Neural cell (in vitro differentiated cells): ENCODE data around the gene PLD5. TPM values are rescaled to one million over a fixed set of nuclear protein-coding genes. Genes with fewer than 3 reads are reported as not detected.

Source experiments
- H2AFZ ChIP-seq: fragments of 200-600, 300-800 bp; sonication (generic), shearing (Covaris generic); 2 replicates; pipeline ENCODE4 v1.6.0; 2014; ENCODE audit warnings: low read depth, mild to moderate bottlenecking, antibody characterized with exemption, low read length, moderate library complexity
- H3F3A ChIP-seq: fragments of 200-600 bp; shearing (Covaris generic); 2 replicates; pipeline ENCODE4 v1.6.1; 2016; ENCODE audit warnings: mild to moderate bottlenecking, moderate library complexity, mixed read lengths, antibody characterized with exemption, low read length; ENCODE audit not compliant: insufficient read depth, poor library complexity, severe bottlenecking
- H3K27ac ChIP-seq: fragments of 200-600, 300-800 bp; sonication (generic), shearing (Covaris generic); 2 replicates; pipeline ENCODE4 v1.5.1; 2014; ENCODE audit warnings: mild to moderate bottlenecking, low read length, moderate library complexity
- H3K27me3 ChIP-seq: fragments of 300-800, 200-600 bp; sonication (generic), shearing (Covaris generic); 2 replicates; pipeline ENCODE4 v1.6.0; 2014; ENCODE audit warnings: mild to moderate bottlenecking, low read depth, low read length, moderate library complexity; ENCODE audit not compliant: insufficient read depth
- H3K36me3 ChIP-seq: fragments of 300-800, 200-600 bp; sonication (generic), shearing (Covaris generic); 2 replicates; pipeline ENCODE4 v1.5.1; 2014; ENCODE audit warnings: mild to moderate bottlenecking, antibody characterized with exemption, low read length, moderate library complexity; ENCODE audit not compliant: insufficient read depth
- H3K4me2 ChIP-seq: fragments of 300-800, 200-600 bp; sonication (generic), shearing (Covaris generic); 2 replicates; pipeline ENCODE4 v1.6.0; 2014; ENCODE audit warnings: mild to moderate bottlenecking, low read length
- H3K4me3 ChIP-seq: fragments of 300-800, 200-600 bp; sonication (generic), shearing (Covaris generic); 2 replicates; pipeline ENCODE4 v1.5.1; 2014; ENCODE audit warnings: mild to moderate bottlenecking, low read length, moderate library complexity
- H3K79me2 ChIP-seq: fragments of 200-600 bp; shearing (Covaris generic); replicated peaks from 2 replicates; pipeline ENCODE4 v1.6.0; 2014; ENCODE audit warnings: mild to moderate bottlenecking, low read length, moderate library complexity; ENCODE audit not compliant: insufficient read depth
- H3K9ac ChIP-seq: fragments of 300-800, 200-600 bp; sonication (generic), shearing (Covaris generic); 2 replicates; pipeline ENCODE4 v1.6.1; 2016; ENCODE audit warnings: mild to moderate bottlenecking, low read length, mixed read lengths
- H3K9me2 ChIP-seq: fragments of 200-600 bp; shearing (Covaris generic); 2 replicates; pipeline ENCODE4 v1.6.1; 2016; ENCODE audit warnings: mild to moderate bottlenecking, low read length, mixed read lengths; ENCODE audit not compliant: insufficient read depth
- H3K9me3 ChIP-seq: fragments of 200-600, 300-800 bp; sonication (generic), shearing (Covaris generic); 2 replicates; pipeline ENCODE4 v1.6.1; 2016; ENCODE audit warnings: mild to moderate bottlenecking, mixed run types, low read length, moderate library complexity, mixed read lengths
- H4K20me1 ChIP-seq: fragments of 200-600 bp; shearing (Covaris generic); 2 replicates; pipeline ENCODE4 v1.6.1; 2016; ENCODE audit warnings: mild to moderate bottlenecking, mixed run types; ENCODE audit not compliant: insufficient read depth
- EP300 ChIP-seq: fragments of 450-650 bp; conservative IDR thresholded peaks from 2 replicates; pipeline ENCODE4 v1.6.1; 2014; ENCODE audit warnings: antibody characterized with exemption, mild to moderate bottlenecking, moderate library complexity; ENCODE audit not compliant: poor library complexity, severe bottlenecking
- EZH2 ChIP-seq: fragments of 200-600, 300-800 bp; shearing (Covaris generic), sonication (generic); IDR thresholded peaks from 2 replicates; pipeline ENCODE4 v1.6.1; 2014; ENCODE audit warnings: antibody characterized with exemption, low read length, borderline replicate concordance, mild to moderate bottlenecking; ENCODE audit not compliant: insufficient read depth, poor library complexity, severe bottlenecking
- MXI1 ChIP-seq: fragments of 450-650 bp; conservative IDR thresholded peaks from 2 replicates; pipeline ENCODE4 v1.6.1; 2014; ENCODE audit warnings: antibody characterized with exemption, mild to moderate bottlenecking; ENCODE audit not compliant: poor library complexity, severe bottlenecking
- POLR2AphosphoS5 ChIP-seq: IDR thresholded peaks from 2 replicates; pipeline ENCODE4 v1.6.1; 2012
- RAD21 ChIP-seq: fragments of 450-650 bp; conservative IDR thresholded peaks from 2 replicates; pipeline ENCODE4 v1.6.1; 2014; ENCODE audit warnings: antibody characterized with exemption, mild to moderate bottlenecking, moderate library complexity
- SMC3 ChIP-seq: fragments of 450-650 bp; conservative IDR thresholded peaks from 2 replicates; pipeline ENCODE4 v1.6.1; 2014; ENCODE audit warnings: antibody characterized with exemption, mild to moderate bottlenecking, moderate library complexity; ENCODE audit not compliant: poor library complexity
- TAF1 ChIP-seq: IDR thresholded peaks from 2 replicates; pipeline ENCODE4 v1.6.1; 2012; ENCODE audit warnings: low read depth
- polyA plus RNA-seq: library from polyadenylated mRNA; depleted of rRNA; stranded (reverse); fragments of >200 nt; gene quantifications from 2 replicates; pipeline ENCODE4 v1.2.3, GENCODE V29; 2014
- TF ChIP-seq, protein P1 (sequence below): fragments of 450-650 bp; IDR thresholded peaks from 2 replicates; pipeline ENCODE4 v1.5.1; 2014; ENCODE audit warnings: antibody characterized with exemption, mild to moderate bottlenecking, moderate library complexity; ENCODE audit not compliant: poor library complexity, severe bottlenecking
- TF ChIP-seq, protein P2 (sequence below): IDR thresholded peaks from 2 replicates; pipeline ENCODE4 v1.6.1; 2012; ENCODE audit warnings: borderline replicate concordance

Gene PLD5
- polyA plus RNA-seq, 1 donor from 2014 or later: 0.64 TPM

DNA sequence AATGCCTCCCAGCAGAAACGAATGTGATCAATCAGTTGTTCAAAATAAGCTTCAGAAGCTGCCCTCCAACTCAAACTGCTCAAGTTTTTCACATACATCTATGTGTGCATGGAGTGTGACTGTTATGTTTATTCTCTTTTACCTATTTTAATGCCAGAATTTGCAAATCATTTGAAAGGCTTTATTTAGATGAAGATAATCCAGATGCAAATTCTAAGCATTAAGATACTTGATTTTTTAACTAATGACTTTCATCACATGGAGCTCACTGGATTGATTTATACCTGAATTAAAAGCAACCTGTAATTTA is 69.5 kb downstream of the PLD5 start:
- Histone ChIP-seq H3K36me3 (no peaks in the 10 kb centered on the region), H3K4me2 (no peak overlapping the region), H3K4me3 (no peak overlapping the region), H3K9ac (no peak overlapping the region), H3K79me2 (no peaks in the 10 kb centered on the region), H3K27me3 (no peaks in the 10 kb centered on the region), H3K9me2 (no peaks in the 10 kb centered on the region), H2AFZ (no peak overlapping the region), H3K9me3 (no peaks in the 10 kb centered on the region), H3K27ac (no peak overlapping the region), H4K20me1 (no peaks in the 10 kb centered on the region), H3F3A (no peaks in the 10 kb centered on the region)
- TF ChIP-seq POLR2AphosphoS5 (no peak), SMC3 (peak; percentile 56), TAF1 (no peak), MXI1 (no peak), RAD21 (no peak)
- TF ChIP-seq, protein P1, sequence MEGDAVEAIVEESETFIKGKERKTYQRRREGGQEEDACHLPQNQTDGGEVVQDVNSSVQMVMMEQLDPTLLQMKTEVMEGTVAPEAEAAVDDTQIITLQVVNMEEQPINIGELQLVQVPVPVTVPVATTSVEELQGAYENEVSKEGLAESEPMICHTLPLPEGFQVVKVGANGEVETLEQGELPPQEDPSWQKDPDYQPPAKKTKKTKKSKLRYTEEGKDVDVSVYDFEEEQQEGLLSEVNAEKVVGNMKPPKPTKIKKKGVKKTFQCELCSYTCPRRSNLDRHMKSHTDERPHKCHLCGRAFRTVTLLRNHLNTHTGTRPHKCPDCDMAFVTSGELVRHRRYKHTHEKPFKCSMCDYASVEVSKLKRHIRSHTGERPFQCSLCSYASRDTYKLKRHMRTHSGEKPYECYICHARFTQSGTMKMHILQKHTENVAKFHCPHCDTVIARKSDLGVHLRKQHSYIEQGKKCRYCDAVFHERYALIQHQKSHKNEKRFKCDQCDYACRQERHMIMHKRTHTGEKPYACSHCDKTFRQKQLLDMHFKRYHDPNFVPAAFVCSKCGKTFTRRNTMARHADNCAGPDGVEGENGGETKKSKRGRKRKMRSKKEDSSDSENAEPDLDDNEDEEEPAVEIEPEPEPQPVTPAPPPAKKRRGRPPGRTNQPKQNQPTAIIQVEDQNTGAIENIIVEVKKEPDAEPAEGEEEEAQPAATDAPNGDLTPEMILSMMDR: peak; percentile 11
- TF ChIP-seq, protein P2, sequence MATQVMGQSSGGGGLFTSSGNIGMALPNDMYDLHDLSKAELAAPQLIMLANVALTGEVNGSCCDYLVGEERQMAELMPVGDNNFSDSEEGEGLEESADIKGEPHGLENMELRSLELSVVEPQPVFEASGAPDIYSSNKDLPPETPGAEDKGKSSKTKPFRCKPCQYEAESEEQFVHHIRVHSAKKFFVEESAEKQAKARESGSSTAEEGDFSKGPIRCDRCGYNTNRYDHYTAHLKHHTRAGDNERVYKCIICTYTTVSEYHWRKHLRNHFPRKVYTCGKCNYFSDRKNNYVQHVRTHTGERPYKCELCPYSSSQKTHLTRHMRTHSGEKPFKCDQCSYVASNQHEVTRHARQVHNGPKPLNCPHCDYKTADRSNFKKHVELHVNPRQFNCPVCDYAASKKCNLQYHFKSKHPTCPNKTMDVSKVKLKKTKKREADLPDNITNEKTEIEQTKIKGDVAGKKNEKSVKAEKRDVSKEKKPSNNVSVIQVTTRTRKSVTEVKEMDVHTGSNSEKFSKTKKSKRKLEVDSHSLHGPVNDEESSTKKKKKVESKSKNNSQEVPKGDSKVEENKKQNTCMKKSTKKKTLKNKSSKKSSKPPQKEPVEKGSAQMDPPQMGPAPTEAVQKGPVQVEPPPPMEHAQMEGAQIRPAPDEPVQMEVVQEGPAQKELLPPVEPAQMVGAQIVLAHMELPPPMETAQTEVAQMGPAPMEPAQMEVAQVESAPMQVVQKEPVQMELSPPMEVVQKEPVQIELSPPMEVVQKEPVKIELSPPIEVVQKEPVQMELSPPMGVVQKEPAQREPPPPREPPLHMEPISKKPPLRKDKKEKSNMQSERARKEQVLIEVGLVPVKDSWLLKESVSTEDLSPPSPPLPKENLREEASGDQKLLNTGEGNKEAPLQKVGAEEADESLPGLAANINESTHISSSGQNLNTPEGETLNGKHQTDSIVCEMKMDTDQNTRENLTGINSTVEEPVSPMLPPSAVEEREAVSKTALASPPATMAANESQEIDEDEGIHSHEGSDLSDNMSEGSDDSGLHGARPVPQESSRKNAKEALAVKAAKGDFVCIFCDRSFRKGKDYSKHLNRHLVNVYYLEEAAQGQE: no peak

DNA sequence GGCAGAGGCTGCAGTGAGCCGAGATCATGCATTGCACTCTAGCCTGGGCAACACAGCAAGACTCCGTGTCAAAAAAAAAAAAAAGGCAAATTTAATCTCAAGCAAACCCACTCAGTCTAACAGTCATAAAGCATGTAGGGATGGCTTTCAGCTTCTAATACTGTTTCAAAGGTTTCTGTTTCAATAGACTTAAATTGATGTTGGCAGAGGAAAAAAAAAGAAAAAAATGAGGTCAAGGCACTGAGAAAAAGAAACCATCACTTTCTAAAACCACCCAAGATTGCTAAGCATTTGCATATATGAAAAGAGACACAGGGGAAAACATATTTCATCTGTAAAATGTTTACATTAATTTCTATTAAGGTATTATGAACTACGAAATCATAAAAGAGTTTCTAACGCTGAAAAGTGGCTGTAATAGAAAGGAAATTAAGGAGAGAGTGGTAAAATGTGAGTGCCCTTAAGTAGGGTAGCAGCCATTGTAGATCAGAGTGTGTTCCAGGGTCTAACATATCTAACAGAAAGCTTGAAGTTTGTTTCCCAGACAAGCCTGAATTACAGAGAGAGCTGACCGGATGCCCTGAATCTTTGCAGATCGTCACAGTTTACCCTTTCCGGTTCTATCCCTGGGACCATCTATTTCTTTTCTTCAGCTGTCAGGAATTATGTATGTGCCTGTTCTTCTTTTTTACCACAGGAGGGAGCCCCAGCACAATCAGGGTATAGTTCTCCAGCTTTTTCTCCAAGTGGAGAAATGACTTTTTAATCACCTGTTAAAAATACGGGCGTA is 70.0 kb downstream of the PLD5 start:
- no peak overlapping the region for H3K4me3 ChIP-seq
- H3K4me2 ChIP-seq: no peak overlapping the region
- H3F3A ChIP-seq: no peaks in the 10 kb centered on the region
- H3K27me3 ChIP-seq: no peaks in the 10 kb centered on the region
- no peaks in the 10 kb centered on the region for H3K79me2 ChIP-seq
- H3K36me3 ChIP-seq: no peaks in the 10 kb centered on the region
- no peak overlapping the region for H3K27ac ChIP-seq
- no peaks in the 10 kb centered on the region for H3K9me3 ChIP-seq
- no peaks in the 10 kb centered on the region for H4K20me1 ChIP-seq
- H3K9me2 ChIP-seq: no peaks in the 10 kb centered on the region
- H3K9ac ChIP-seq: no peak overlapping the region
- H2AFZ ChIP-seq: no peak overlapping the region
- TF ChIP-seq, protein P1: peak; percentile 85
- TF ChIP-seq POLR2AphosphoS5 (no peak), SMC3 (peak; percentile 92), EZH2 (no peak), EP300 (no peak), MXI1 (no peak), TAF1 (no peak), RAD21 (peak; percentile 83)
- TF ChIP-seq, protein P2: no peak
